Measurements from ENCODE around the gene ANK3. TPM values are rescaled to one million over a fixed set of nuclear protein-coding genes. Genes with fewer than 3 reads are reported as not detected.

ANK3 gene
- total RNA-seq, 2 donors from 2014 or later, result 46.0 to 47.8 TPM

- WGBS, result 33% methylated on average over 2 of the region's 2 CpGs
- H3K4me3 ChIP-seq, result no peak overlapping the region
- H3K4me1 ChIP-seq (replicated peaks), result no peaks in the 10 kb centered on the region
- DNase-seq (ENCODE audit: low spot score), result no peak
- no peak overlapping the region for H3K27ac ChIP-seq
- no peaks in the 10 kb centered on the region for H3K36me3 ChIP-seq
- H3K27me3 ChIP-seq (replicated peaks; ENCODE audit: insufficient read depth), result no peaks in the 10 kb centered on the region
- no peaks in the 10 kb centered on the region for H3K9me3 ChIP-seq
- intact Hi-C loops (cut with DNase I), result no loop called here
- TF ChIP-seq POLR2AphosphoS5 (IDR thresholded peaks at IDR 0.05) (no peak), POLR2A (IDR thresholded peaks at IDR 0.05) (no peak)
- TF ChIP-seq, protein P1, sequence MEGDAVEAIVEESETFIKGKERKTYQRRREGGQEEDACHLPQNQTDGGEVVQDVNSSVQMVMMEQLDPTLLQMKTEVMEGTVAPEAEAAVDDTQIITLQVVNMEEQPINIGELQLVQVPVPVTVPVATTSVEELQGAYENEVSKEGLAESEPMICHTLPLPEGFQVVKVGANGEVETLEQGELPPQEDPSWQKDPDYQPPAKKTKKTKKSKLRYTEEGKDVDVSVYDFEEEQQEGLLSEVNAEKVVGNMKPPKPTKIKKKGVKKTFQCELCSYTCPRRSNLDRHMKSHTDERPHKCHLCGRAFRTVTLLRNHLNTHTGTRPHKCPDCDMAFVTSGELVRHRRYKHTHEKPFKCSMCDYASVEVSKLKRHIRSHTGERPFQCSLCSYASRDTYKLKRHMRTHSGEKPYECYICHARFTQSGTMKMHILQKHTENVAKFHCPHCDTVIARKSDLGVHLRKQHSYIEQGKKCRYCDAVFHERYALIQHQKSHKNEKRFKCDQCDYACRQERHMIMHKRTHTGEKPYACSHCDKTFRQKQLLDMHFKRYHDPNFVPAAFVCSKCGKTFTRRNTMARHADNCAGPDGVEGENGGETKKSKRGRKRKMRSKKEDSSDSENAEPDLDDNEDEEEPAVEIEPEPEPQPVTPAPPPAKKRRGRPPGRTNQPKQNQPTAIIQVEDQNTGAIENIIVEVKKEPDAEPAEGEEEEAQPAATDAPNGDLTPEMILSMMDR (IDR thresholded peaks at IDR 0.05), result no peak
These were observed 20.1 kb downstream of the ANK3 start for GRCh38 chr10:60369547-60369930.

- Histone ChIP-seq H3K27me3 (replicated peaks; ENCODE audit: insufficient read depth) (no peaks in the 10 kb centered on the region), H3K36me3 (no peaks in the 10 kb centered on the region), H3K9me3 (no peaks in the 10 kb centered on the region), H3K4me1 (replicated peaks) (no peaks in the 10 kb centered on the region), H3K27ac (no peak overlapping the region), H3K4me3 (no peak overlapping the region)
- intact Hi-C loops (cut with DNase I), result no loop called here
- WGBS, result 38% methylated on average over 5 of the region's 5 CpGs
- no peak for TF ChIP-seq POLR2A (IDR thresholded peaks at IDR 0.05)
- no peak for DNase-seq (ENCODE audit: low spot score)
These were observed 20.7 kb downstream of the ANK3 start for GRCh38 chr10:60368875-60369546.

- H3K4me1 ChIP-seq (replicated peaks), result no peaks in the 10 kb centered on the region
- no peak overlapping the region for H3K4me3 ChIP-seq
- no peaks in the 10 kb centered on the region for H3K36me3 ChIP-seq
- TF ChIP-seq, protein P1 (IDR thresholded peaks at IDR 0.05), result no peak
- TF ChIP-seq POLR2AphosphoS5 (IDR thresholded peaks at IDR 0.05) (no peak), POLR2A (IDR thresholded peaks at IDR 0.05) (no peak)
- no peaks in the 10 kb centered on the region for H3K9me3 ChIP-seq
- intact Hi-C loops (cut with DNase I), result no loop called here
- 38% methylated on average over 1 of the region's 1 CpG for WGBS
- no peak overlapping the region for H3K27ac ChIP-seq
- no peak for DNase-seq (ENCODE audit: low spot score)
- H3K27me3 ChIP-seq (replicated peaks; ENCODE audit: insufficient read depth), result no peaks in the 10 kb centered on the region
These were observed 21.8 kb downstream of the ANK3 start for GRCh38 chr10:60367901-60368300.

- Histone ChIP-seq H3K4me1 (replicated peaks) (no peaks in the 10 kb centered on the region), H3K27me3 (replicated peaks; ENCODE audit: insufficient read depth) (no peaks in the 10 kb centered on the region), H3K27ac (no peak overlapping the region), H3K9me3 (no peaks in the 10 kb centered on the region), H3K36me3 (no peaks in the 10 kb centered on the region), H3K4me3 (no peak overlapping the region)
- WGBS, result 34% methylated on average over 2 of the region's 2 CpGs
- TF ChIP-seq POLR2A (IDR thresholded peaks at IDR 0.05) (no peak), POLR2AphosphoS5 (IDR thresholded peaks at IDR 0.05) (no peak)
- TF ChIP-seq, protein P1 (IDR thresholded peaks at IDR 0.05), result no peak
- intact Hi-C loops (cut with DNase I), result no loop called here
- DNase-seq (ENCODE audit: low spot score), result no peak
These were observed 22.2 kb downstream of the ANK3 start for GRCh38 chr10:60367431-60367830.

DNA sequence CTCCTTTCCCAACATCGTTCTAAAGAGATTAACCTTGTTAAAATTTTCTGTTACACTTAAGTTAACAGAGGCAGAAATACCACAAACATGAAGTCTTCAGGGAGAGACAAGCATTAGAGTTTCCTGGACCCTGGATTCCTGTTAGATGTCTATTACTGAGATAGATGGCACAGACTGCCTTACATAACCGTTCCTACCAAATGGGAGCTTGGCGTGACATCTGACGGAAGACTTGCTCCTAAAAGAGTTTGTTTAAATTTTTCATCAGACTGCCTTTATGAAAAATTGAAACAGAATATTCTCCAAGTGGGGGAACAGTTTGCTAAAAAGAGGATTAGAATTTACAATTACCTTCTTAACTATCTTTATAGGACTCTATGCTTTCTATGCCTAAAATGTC, 22.7 kb downstream of the ANK3 start:
- H3K9me3 ChIP-seq, result no peaks in the 10 kb centered on the region
- no peak overlapping the region for H3K27ac ChIP-seq
- no peaks in the 10 kb centered on the region for H3K27me3 ChIP-seq (replicated peaks; ENCODE audit: insufficient read depth)
- TF ChIP-seq POLR2AphosphoS5 (IDR thresholded peaks at IDR 0.05) (no peak), POLR2A (IDR thresholded peaks at IDR 0.05) (no peak)
- TF ChIP-seq, protein P1 (IDR thresholded peaks at IDR 0.05), result no peak
- no peak for DNase-seq (ENCODE audit: low spot score)
- intact Hi-C loops (cut with DNase I), result no loop called here
- no peak overlapping the region for H3K4me3 ChIP-seq
- H3K36me3 ChIP-seq, result no peaks in the 10 kb centered on the region
- H3K4me1 ChIP-seq (replicated peaks), result no peaks in the 10 kb centered on the region
- 23% methylated on average over 4 of the region's 4 CpGs for WGBS
